ENCODE data around the gene ESYT3. TPM values are rescaled to one million over a fixed set of nuclear protein-coding genes. Genes with fewer than 3 reads are reported as not detected.

The ESYT3 gene
- total RNA-seq, 3 donors from 2014 or later, result 0.32 to 4.2 (median 2.3) TPM

DNA sequence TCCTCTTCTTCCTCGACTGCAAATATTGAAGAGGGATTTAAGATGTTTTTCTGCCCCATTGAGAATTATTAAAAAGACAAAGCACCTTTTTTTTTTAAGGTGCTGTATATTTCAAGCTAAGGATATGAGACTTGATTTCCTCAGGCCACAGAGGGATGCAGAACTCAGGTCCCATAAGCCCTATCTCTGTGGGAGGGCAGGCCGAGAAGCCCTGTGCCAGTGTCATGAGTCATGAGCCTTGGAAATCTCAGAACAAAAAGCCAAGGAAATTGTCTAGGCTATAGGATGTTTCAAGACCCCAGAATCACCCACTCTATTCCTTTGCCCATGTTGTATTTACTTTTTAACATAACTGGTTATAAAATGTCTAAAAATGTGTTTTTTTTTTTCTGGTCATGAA is 7.3 kb downstream of the ESYT3 start:
- no peak for DNase-seq (ENCODE audit: low spot score in 2 of 2)
- intact Hi-C loops (cut with DNase I; ENCODE audit: low total_unique reads), result no loop called here
- Histone ChIP-seq H3K4me3 (no peak overlapping the region), H3K27me3 (no peaks in the 10 kb centered on the region), H3K9me3 (no peaks in the 10 kb centered on the region), H3K36me3 (no peaks in the 10 kb centered on the region), H3K4me1 (no peaks in the 10 kb centered on the region), H3K27ac (no peak overlapping the region)
- TF ChIP-seq CTCF (IDR thresholded peaks at IDR 0.05) (no peak), POLR2A (IDR thresholded peaks at IDR 0.05) (no peak), POLR2AphosphoS5 (IDR thresholded peaks at IDR 0.05) (no peak)

DNA sequence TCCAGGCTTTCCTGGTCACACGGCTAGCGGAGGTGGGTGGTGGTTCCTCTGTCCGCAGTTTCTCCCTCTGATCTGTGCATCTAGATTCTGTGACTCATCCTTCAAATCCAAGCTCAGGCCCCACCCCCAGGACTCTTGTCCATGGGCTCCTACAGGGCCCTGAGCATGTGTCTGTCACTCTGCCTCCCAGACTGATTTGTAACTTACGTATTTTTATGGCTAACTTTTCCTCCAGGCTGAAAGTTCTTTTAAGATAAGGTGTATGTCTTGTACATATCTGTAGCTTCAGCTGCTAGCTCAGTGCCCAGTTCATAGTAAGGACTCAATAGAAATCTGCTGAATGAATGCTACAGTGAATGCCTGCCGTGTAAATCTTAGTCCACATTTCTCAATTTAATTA is 8.0 kb downstream of the ESYT3 start:
- intact Hi-C loops (cut with DNase I; ENCODE audit: low total_unique reads), result no loop called here
- no peaks in the 10 kb centered on the region for H3K27me3 ChIP-seq
- no peak overlapping the region for H3K27ac ChIP-seq
- no peaks in the 10 kb centered on the region for H3K9me3 ChIP-seq
- TF ChIP-seq POLR2AphosphoS5 (IDR thresholded peaks at IDR 0.05) (no peak), CTCF (IDR thresholded peaks at IDR 0.05) (no peak), POLR2A (IDR thresholded peaks at IDR 0.05) (no peak)
- H3K4me1 ChIP-seq, result no peaks in the 10 kb centered on the region
- H3K4me3 ChIP-seq, result no peak overlapping the region
- no peaks in the 10 kb centered on the region for H3K36me3 ChIP-seq
- DNase-seq (ENCODE audit: low spot score in 2 of 2), result no peak

DNA sequence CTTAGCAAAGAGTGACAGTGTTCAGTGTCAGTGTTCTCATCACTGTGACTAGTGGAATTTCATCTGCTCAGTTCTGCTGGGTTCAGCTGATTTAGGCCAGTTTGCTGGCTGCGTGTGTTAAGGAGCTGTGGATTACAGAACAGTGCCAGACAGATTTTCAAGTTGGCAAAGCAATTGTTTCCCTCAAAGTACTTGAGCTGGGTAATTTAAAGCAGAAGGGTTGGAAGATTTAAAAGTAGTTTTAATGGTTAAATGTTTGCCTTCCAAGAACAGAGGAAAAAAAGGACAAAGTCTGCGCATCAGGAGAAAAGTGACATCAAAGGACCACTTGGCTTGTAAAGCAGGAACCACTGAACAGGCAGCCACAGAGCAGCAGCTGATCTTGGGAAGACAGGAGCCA is 8.7 kb downstream of the ESYT3 start:
- intact Hi-C loops (cut with DNase I; ENCODE audit: low total_unique reads), result no loop called here
- H3K27me3 ChIP-seq, result no peaks in the 10 kb centered on the region
- H3K9me3 ChIP-seq, result no peaks in the 10 kb centered on the region
- H3K4me1 ChIP-seq, result no peaks in the 10 kb centered on the region
- TF ChIP-seq POLR2A (IDR thresholded peaks at IDR 0.05), result no peak
- DNase-seq (ENCODE audit: low spot score in 2 of 2), result no peak
- H3K36me3 ChIP-seq, result no peaks in the 10 kb centered on the region
- no peak overlapping the region for H3K27ac ChIP-seq
- no peak overlapping the region for H3K4me3 ChIP-seq

GRCh38 chr3:138443521-138444503 is 9.4 kb downstream of the ESYT3 start:
- peak in 1 of 2 donors; percentile 24 for DNase-seq (ENCODE audit: low spot score in 2 of 2)
- no peaks in the 10 kb centered on the region for H3K27me3 ChIP-seq
- H3K27ac ChIP-seq, result no peak overlapping the region
- H3K4me1 ChIP-seq, result no peaks in the 10 kb centered on the region
- TF ChIP-seq CTCF (IDR thresholded peaks at IDR 0.05) (no peak), POLR2A (IDR thresholded peaks at IDR 0.05) (no peak)
- H3K36me3 ChIP-seq, result no peaks in the 10 kb centered on the region
- H3K4me3 ChIP-seq, result no peak overlapping the region
- H3K9me3 ChIP-seq, result no peaks in the 10 kb centered on the region
- intact Hi-C loops (cut with DNase I; ENCODE audit: low total_unique reads), result no loop called here

DNA sequence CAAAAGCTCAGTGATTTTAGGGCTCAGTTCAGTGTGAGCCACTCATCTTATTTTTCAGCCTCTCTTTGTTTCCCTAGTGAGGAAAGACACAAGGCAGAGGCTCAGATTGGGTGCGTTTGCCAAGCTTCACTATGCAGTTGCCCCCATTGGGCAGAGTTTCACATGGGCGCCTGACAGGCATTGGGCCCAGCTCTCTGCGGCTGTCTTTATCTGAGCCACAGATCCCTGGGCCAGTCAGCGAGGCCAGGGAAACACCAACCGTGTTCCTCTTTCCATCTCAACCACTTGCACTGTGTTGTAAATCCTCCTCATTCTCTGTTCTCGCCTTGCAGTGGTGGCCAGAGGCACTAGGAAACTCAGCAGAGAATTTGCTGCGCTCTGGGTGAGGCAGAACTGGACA is 10.8 kb downstream of the ESYT3 start:
- H3K4me1 ChIP-seq, result no peaks in the 10 kb centered on the region
- no peaks in the 10 kb centered on the region for H3K9me3 ChIP-seq
- TF ChIP-seq POLR2AphosphoS5 (IDR thresholded peaks at IDR 0.05) (no peak), POLR2A (IDR thresholded peaks at IDR 0.05) (no peak), CTCF (IDR thresholded peaks at IDR 0.05) (no peak)
- H3K27ac ChIP-seq, result no peak overlapping the region
- H3K36me3 ChIP-seq, result no peaks in the 10 kb centered on the region
- DNase-seq (ENCODE audit: low spot score in 2 of 2), result no peak
- intact Hi-C loops (cut with DNase I; ENCODE audit: low total_unique reads), result no loop called here
- no peaks in the 10 kb centered on the region for H3K27me3 ChIP-seq
- H3K4me3 ChIP-seq, result no peak overlapping the region

Measured in breast epithelium (tissue), 4 donors.